B cell (primary cell): Measurements from ENCODE around the gene CD79A.
A peak's percentile ranks its signal among the peaks of the same experiment; 100 is the strongest.

ENCODE experiments used
- EZH2 ChIP-seq: IDR thresholded peaks from 2 replicates; pipeline ENCODE4 v1.6.1; 2012; ENCODE audit warnings: borderline replicate concordance, low read depth, mild to moderate bottlenecking, moderate library complexity, low read length; ENCODE audit not compliant: insufficient read depth, poor library complexity, severe bottlenecking
- TF ChIP-seq, protein P1 (sequence below): fragments of 200-600 bp; IDR thresholded peaks from one replicate; pipeline ENCODE4 v1.8.0; 2022; ENCODE audit warnings: antibody characterized with exemption, mild to moderate bottlenecking

DNA sequence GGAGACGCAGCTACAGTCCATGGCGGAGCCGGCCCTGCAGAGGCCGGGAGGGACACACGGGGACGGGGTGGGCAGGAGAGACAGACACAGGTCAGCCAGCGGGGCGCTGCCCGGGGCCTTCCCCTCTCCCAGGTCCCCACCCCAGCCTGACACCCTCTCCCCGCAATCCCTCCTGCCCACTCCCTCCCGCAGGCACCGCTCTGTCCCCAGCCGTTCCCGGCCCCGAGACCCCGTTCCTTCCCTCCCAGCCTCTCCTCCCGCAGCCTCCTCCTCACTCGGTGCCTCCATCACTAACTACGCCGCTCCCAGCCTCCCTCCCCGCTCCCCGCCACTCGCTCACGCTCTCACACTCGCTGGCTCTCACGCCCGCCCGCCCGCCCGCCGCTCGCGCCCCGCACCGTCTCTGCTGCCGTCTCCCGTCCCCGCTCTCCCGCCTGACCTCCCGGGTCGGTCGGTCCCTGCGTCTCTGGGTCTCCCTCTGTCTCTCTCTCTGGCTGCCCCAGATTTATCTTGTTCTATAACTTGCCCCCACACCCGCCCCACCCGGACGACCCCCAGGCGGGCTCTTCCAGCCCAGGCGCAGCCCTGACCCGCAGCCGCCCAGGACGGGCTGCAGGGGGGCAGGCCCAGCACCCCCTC, 35.9 kb downstream of the CD79A start:
- TF ChIP-seq, protein P1, sequence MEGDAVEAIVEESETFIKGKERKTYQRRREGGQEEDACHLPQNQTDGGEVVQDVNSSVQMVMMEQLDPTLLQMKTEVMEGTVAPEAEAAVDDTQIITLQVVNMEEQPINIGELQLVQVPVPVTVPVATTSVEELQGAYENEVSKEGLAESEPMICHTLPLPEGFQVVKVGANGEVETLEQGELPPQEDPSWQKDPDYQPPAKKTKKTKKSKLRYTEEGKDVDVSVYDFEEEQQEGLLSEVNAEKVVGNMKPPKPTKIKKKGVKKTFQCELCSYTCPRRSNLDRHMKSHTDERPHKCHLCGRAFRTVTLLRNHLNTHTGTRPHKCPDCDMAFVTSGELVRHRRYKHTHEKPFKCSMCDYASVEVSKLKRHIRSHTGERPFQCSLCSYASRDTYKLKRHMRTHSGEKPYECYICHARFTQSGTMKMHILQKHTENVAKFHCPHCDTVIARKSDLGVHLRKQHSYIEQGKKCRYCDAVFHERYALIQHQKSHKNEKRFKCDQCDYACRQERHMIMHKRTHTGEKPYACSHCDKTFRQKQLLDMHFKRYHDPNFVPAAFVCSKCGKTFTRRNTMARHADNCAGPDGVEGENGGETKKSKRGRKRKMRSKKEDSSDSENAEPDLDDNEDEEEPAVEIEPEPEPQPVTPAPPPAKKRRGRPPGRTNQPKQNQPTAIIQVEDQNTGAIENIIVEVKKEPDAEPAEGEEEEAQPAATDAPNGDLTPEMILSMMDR, result no peak
- peak; percentile 37 for TF ChIP-seq EZH2
